Mesothelial cell of epicardium (in vitro differentiated cells): ENCODE measurements around the gene BTN3A1. TPM values are rescaled to one million over a fixed set of nuclear protein-coding genes. Genes with fewer than 3 reads are reported as not detected.

Source experiments
- DNase-seq, 2 experiments: peaks; one replicate each; pipeline ENCODE4 v3.0.0; 2021; ENCODE audit warnings: low spot score in 2 of 2; ENCODE audit not compliant: unreplicated experiment in 2 of 2
- H3K27ac Mint-ChIP-seq: 2 replicates; pipeline ENCODE4 v1.8.0; 2021; ENCODE audit warnings: mixed read lengths
- H3K27me3 Mint-ChIP-seq: 2 replicates; pipeline ENCODE4 v1.8.0; 2021; ENCODE audit warnings: low read depth, mixed read lengths
- H3K36me3 Mint-ChIP-seq: 2 replicates; pipeline ENCODE4 v1.8.0; 2021; ENCODE audit warnings: mixed read lengths
- H3K4me1 Mint-ChIP-seq: 2 replicates; pipeline ENCODE4 v1.8.0; 2021; ENCODE audit warnings: mixed read lengths
- H3K4me3 Mint-ChIP-seq: 2 replicates; pipeline ENCODE4 v1.8.0; 2021; ENCODE audit warnings: mild to moderate bottlenecking, moderate library complexity, mixed read lengths
- H3K9me3 Mint-ChIP-seq: 2 replicates; pipeline ENCODE4 v1.8.0; 2021; ENCODE audit warnings: mixed read lengths
- total RNA-seq: library from RNA; stranded (reverse); gene quantifications from 3 replicates; pipeline ENCODE4 v1.2.1, GENCODE V29; 2021
- TF ChIP-seq, protein P1 (sequence below): fragments of 200-600 bp; sonication (generic); IDR thresholded peaks from one replicate; pipeline ENCODE4 v1.5.0; 2021; ENCODE audit warnings: antibody characterized with exemption; ENCODE audit not compliant: unreplicated experiment

Gene BTN3A1
- total RNA-seq, 1 donor from 2014 or later: 39.8 TPM

DNA sequence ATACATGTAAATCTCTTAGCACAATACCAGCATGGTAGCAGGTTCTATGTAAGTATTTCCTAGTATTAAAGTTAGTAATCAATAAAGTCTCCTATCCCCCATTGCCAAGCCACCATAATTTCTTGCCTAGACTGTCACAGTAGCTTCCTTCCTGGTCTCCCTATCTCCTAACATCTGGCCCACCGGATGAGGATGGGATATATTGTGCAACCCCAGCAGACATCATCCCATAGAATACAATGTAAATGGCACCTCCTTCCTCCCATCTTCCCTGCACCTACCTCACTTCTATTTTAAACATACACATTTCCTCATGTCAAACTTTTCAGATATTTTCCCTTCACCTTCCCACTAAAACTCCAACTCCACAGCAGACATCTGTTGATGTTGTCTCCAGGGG, 3.5 kb upstream of the BTN3A1 start:
- H3K9me3 Mint-ChIP-seq: no peaks in the 10 kb centered on the region
- no peak for DNase-seq
- no peak overlapping the region for H3K4me3 Mint-ChIP-seq
- H3K36me3 Mint-ChIP-seq: no peaks in the 10 kb centered on the region
- peaks cover 18% of the 10 kb centered on the region for H3K27me3 Mint-ChIP-seq
- peaks cover 38% of the 10 kb centered on the region for H3K4me1 Mint-ChIP-seq
- TF ChIP-seq, protein P1, sequence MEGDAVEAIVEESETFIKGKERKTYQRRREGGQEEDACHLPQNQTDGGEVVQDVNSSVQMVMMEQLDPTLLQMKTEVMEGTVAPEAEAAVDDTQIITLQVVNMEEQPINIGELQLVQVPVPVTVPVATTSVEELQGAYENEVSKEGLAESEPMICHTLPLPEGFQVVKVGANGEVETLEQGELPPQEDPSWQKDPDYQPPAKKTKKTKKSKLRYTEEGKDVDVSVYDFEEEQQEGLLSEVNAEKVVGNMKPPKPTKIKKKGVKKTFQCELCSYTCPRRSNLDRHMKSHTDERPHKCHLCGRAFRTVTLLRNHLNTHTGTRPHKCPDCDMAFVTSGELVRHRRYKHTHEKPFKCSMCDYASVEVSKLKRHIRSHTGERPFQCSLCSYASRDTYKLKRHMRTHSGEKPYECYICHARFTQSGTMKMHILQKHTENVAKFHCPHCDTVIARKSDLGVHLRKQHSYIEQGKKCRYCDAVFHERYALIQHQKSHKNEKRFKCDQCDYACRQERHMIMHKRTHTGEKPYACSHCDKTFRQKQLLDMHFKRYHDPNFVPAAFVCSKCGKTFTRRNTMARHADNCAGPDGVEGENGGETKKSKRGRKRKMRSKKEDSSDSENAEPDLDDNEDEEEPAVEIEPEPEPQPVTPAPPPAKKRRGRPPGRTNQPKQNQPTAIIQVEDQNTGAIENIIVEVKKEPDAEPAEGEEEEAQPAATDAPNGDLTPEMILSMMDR: no peak
- no peak overlapping the region for H3K27ac Mint-ChIP-seq

DNA sequence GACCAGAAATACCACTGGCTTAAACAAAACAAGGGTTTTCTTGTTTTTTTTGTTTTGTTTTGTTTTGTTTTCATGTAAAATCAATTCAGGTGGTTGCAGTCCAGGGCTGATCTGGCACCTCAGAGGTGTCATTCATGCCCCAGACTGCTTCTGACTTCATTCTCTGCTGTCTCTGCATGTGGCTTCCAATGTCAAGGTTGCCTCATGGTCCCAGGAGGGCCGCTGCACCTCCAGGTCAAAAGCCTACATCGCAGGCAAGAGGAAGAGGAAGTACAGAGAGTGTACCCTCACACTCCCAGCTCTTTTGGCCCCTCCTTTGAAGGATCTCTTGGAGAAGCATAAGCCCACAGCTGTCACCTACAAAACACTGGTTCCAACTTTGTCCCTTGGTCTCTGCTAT, 1.4 kb upstream of the BTN3A1 start:
- peaks cover 9% of the 10 kb centered on the region for H3K36me3 Mint-ChIP-seq
- no peak overlapping the region for H3K27ac Mint-ChIP-seq
- no peaks in the 10 kb centered on the region for H3K9me3 Mint-ChIP-seq
- H3K27me3 Mint-ChIP-seq: peaks cover 13% of the 10 kb centered on the region
- TF ChIP-seq, protein P1: no peak
- peaks cover 35% of the 10 kb centered on the region for H3K4me1 Mint-ChIP-seq
- H3K4me3 Mint-ChIP-seq: no peak overlapping the region
- DNase-seq: no peak

DNA sequence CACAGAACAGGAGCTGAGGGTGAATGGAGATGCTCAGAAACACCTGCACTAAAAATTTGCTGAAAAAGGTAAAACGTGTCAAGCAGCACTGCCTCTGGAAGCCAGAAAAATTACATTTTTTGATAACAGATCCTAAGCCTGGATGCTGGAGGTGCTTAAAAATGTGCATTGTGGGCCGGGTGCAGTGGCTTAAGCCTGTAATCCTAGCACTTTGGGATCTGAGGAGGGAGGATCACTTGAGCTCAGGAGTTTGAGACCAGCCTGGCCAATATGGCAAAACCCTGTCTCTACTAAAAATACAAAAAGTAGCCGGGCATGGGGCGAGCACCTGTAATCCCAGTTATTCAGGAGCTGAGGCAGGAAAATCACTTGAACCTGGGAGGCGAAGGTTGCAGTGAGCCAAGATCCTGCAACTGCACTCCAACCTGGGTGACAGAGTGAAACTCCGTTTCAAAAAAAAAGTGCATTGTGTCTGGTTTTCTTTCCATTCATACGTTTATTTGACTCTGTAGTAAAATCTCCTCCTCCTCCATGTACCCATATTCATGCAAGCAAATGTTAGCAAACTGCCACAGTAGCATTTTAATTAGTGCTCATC, 587 bp upstream of the BTN3A1 start:
- Mint-ChIP-seq H3K4me1 (peaks cover 28% of the 10 kb centered on the region), H3K27ac (peak overlapping the region; percentile 99), H3K9me3 (no peaks in the 10 kb centered on the region), H3K4me3 (peak overlapping the region; percentile 92), H3K27me3 (peaks cover 11% of the 10 kb centered on the region), H3K36me3 (peaks cover 13% of the 10 kb centered on the region)
- no peak for DNase-seq
- TF ChIP-seq, protein P1: no peak

DNA sequence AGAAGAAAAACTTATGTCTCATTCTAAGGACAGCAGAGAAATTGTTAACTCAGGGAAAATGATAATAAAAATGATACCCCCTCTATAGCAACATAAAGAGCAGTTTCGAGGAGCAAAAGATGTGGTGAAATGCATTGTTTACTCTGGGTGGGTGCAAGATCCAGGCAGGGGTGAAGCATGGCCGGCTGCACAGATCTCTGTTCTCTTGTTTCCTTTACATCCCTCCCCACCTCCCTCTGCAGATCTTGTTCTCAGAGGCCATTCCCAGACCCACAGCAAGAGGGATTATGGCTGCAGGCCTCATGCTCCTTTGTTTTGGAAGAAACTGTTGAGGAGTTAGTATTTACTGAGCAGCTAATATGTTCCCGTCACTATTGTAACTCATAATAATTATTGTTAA, 1.8 kb downstream of the BTN3A1 start:
- H3K4me3 Mint-ChIP-seq: no peak overlapping the region
- no peaks in the 10 kb centered on the region for H3K9me3 Mint-ChIP-seq
- peaks cover 33% of the 10 kb centered on the region for H3K4me1 Mint-ChIP-seq
- no peak overlapping the region for H3K27ac Mint-ChIP-seq
- TF ChIP-seq, protein P1: no peak
- peaks cover 6% of the 10 kb centered on the region for H3K27me3 Mint-ChIP-seq
- DNase-seq: no peak
- H3K36me3 Mint-ChIP-seq: peaks cover 23% of the 10 kb centered on the region

DNA sequence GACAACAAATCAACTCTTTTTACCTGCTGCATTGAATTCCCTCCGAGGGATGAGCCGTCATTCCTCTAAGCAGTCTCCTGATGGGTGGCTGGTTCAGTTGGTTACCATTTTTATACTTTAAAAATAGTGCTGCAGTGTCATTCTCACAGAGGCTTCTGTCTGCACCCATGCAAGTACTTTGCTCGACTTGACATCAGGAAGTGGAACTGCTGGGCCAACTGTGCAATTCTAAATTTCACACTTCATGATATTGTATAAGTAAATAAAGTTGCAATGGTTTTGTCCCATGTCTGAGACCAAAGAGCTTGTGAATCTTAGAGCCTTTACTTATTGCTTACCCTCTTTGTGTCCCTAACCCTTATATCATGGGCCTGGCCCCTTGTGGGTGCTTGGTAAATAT, 2.5 kb downstream of the BTN3A1 start:
- Mint-ChIP-seq H3K27me3 (peaks cover 1% of the 10 kb centered on the region), H3K36me3 (peaks cover 27% of the 10 kb centered on the region)
- DNase-seq: no peak

More for the DNA sequence above, 2.5 kb downstream of the BTN3A1 start:
- no peaks in the 10 kb centered on the region for H3K9me3 Mint-ChIP-seq
- TF ChIP-seq, protein P1: no peak
- no peak overlapping the region for H3K27ac Mint-ChIP-seq
- no peak overlapping the region for H3K4me3 Mint-ChIP-seq
- peaks cover 33% of the 10 kb centered on the region for H3K4me1 Mint-ChIP-seq
